Small intestine (tissue), 7 donors: ENCODE data around the gene HNRNPAB. TPM values are rescaled to one million over a fixed set of nuclear protein-coding genes. Genes with fewer than 3 reads are reported as not detected.

ENCODE experiments used
- DNase-seq, 2 donors: peaks; one replicate each; pipeline versions ENCODE4 v3.0.0 to v3.0.0-alpha.2; 2013
- FAIRE-seq: peaks from 2 replicates; lab custom pipeline; 2012; peaks lifted over from hg19 to GRCh38; lab: Jason Lieb, UNC
- H3K27ac ChIP-seq, 3 donors: one replicate each; pipeline ENCODE4 v1.5.1; 2013; ENCODE audit warnings: low read length in 2 of 3, mild to moderate bottlenecking in 2 of 3, control low read depth in 1 of 3, inconsistent platforms in 1 of 3, low read depth in 1 of 3, moderate library complexity in 1 of 3
- H3K27me3 ChIP-seq, 3 donors: one replicate each; pipeline ENCODE4 v1.6.1; 2013; ENCODE audit warnings: low read length in 3 of 3, inconsistent platforms in 1 of 3; ENCODE audit not compliant: control insufficient read depth in 3 of 3, insufficient read depth in 3 of 3
- H3K36me3 ChIP-seq, 3 donors: one replicate each; pipeline ENCODE4 v1.6.1; 2013; ENCODE audit warnings: low read length in 3 of 3, inconsistent platforms in 1 of 3, low read depth in 1 of 3, mild to moderate bottlenecking in 1 of 3, moderate library complexity in 1 of 3; ENCODE audit not compliant: control insufficient read depth in 3 of 3, insufficient read depth in 2 of 3
- H3K4me1 ChIP-seq, 3 donors: one replicate each; pipeline ENCODE4 v1.6.1; 2013; ENCODE audit warnings: low read length in 2 of 3, inconsistent platforms in 1 of 3, low read depth in 1 of 3, mild to moderate bottlenecking in 1 of 3, moderate library complexity in 1 of 3; ENCODE audit not compliant: control insufficient read depth in 3 of 3, insufficient read depth in 2 of 3
- H3K4me3 ChIP-seq, 3 donors: one replicate each; pipeline ENCODE4 v1.5.1; 2013; ENCODE audit warnings: low read length in 3 of 3, control low read depth in 1 of 3, inconsistent platforms in 1 of 3, low read depth in 1 of 3, mild to moderate bottlenecking in 1 of 3, moderate library complexity in 1 of 3
- H3K9me3 ChIP-seq, 2 donors: one replicate each; pipeline ENCODE4 v1.6.1; 2013; ENCODE audit warnings: low read depth in 1 of 2, low read length in 1 of 2; ENCODE audit not compliant: control insufficient read depth in 2 of 2, insufficient read depth in 1 of 2
- WGBS, 3 donors: extraction: QIAGEN DNeasy Blood & Tissue Kit; methylation state at CpG; one replicate each; pipeline ENCODE4 v1.1.7; 2013; 5-methylcytosine and 5-hydroxymethylcytosine counted together
- polyA plus RNA-seq, 4 donors: library from polyadenylated mRNA; stranded (reverse) in 3 of 4; unstranded in 1 of 4; fragments of 200-250 nt in 3 of 4; fragments of 120-200 nt in 1 of 4; gene quantifications; one replicate each; pipeline versions ENCODE4 v1.2.1 to v1.2.3, GENCODE V29; 2013
- donor health status: healthy with polysubstance abuse.
- donor health status: control.
- donor health status: control.
- donor health status: Bipolar disorder and iron deficiency.
- donor health status: healthy.

HNRNPAB gene
- polyA plus RNA-seq, 4 donors, result 110 to 176 (median 160) TPM

DNA sequence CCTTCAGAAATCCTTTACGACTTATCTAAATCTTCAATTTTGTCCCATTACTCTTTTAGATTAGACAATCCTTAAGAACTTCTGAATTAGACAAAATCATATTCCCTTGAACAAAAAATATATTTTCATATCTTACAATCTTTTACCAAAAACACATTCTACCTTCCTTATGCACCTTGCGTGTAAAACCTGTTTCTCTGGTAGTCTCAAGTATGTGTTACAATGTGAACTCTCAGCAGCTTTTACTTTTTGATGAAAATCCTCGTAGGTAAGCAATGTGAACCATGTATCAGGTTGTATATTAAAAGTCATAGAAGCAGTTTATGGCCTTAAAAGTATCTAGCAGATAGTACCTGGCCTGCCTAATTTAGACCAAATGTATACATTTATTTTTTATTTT lies 29.9 kb upstream of the HNRNPAB start:
- FAIRE-seq, result no peak

DNA sequence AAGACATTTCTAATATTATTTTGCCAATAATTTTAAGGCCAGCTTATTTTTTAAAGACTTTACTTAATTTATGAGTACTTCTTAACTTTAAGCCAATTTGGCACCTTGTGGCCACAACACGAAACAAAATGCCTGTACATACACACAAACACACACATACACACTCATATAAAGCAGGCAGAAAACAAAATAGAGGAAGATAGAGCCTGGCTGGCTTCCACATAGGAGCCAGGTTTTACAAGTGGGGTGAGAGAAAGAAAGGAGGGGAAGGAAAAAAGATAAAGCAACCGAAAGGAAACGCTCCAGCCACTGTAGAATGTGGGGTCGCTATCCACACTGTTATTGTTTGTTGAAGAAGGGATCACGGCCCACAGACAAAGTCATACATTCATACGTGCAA lies 27.5 kb upstream of the HNRNPAB start:
- no peak for FAIRE-seq
- 76 to 81% (median 81%) methylated on average over 6 of the region's 6 CpGs for WGBS, 3 donors
- Histone ChIP-seq H3K27me3 (no peaks in the 10 kb centered on the region), H3K4me1 (no peaks in the 10 kb centered on the region), H3K36me3 (no peaks in the 10 kb centered on the region), H3K27ac (no peak overlapping the region), H3K4me3 (no peak overlapping the region), H3K9me3 (no peaks in the 10 kb centered on the region)
- DNase-seq, result no peak

More for the DNA sequence above, 29.9 kb upstream of the HNRNPAB start:
- Histone ChIP-seq H3K4me1 (no peaks in the 10 kb centered on the region), H3K9me3 (no peaks in the 10 kb centered on the region), H3K36me3 (no peaks in the 10 kb centered on the region), H3K27ac (no peak overlapping the region), H3K27me3 (no peaks in the 10 kb centered on the region), H3K4me3 (no peak overlapping the region)
- WGBS, 3 donors, result 87 to 89% (median 88%) methylated on average over 3 of the region's 3 CpGs
- DNase-seq, result no peak

DNA sequence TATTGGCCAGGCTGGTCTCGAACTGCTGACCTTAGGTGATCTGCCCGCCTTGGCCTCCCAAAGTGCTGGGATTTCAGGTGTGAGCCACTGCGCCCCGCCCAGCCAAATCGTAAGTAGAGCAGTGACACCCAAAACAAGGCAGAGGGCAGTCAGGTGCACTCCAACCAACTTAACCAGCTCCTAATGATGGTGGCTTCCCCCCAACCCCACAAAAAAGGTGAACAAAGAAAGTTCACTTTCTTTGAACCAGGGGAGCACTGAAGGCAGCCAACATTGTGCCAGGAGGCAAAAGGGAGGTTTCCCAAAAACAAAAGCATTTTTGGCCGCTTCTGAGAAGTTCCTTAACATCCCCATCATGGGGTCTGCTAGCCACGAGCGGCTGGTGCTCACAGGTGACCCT lies 26.8 kb upstream of the HNRNPAB start:
- WGBS, 3 donors, result 68 to 82% (median 77%) methylated on average over 8 of the region's 8 CpGs
- H3K27ac ChIP-seq, result no peak overlapping the region
- no peaks in the 10 kb centered on the region for H3K36me3 ChIP-seq
- DNase-seq, result no peak
- no peak overlapping the region for H3K4me3 ChIP-seq
- H3K4me1 ChIP-seq, result no peaks in the 10 kb centered on the region
- no peaks in the 10 kb centered on the region for H3K27me3 ChIP-seq
- H3K9me3 ChIP-seq, result no peaks in the 10 kb centered on the region
- FAIRE-seq, result no peak

DNA sequence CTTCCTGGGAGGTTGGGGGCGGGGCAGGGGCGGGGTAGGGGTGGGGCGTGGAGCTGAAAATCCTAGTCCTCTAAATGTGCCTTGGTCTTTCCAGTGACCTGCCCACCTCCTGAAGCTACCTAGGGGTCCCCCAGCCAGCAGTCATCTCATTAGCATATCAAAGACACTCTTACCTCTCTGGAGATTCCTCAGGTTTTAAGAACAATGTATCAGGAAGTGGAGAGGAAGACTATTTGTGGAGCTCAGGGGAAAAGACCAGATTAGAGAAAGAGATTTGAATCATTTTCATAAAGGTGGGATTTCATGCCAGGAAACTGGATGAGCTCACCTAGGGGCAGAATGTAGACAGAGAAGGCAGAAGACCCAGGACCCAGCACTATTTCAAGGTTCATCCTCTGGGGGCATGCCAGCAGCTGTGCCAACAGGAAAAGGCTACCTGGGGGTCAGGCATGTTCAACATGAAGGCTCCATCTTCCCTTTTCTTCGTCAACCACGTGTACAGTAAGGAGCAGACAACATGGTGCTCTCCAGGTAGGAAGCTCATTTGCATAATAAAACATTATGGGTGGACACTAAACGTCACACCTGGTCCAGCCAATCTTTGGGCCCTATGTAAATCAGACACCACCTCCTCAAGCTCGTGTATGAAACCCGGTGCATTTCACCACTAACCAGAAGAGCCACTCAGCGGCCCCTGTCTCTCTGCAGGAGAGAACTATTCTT lies 24.0 kb upstream of the HNRNPAB start:
- Histone ChIP-seq H3K9me3 (no peaks in the 10 kb centered on the region), H3K36me3 (no peaks in the 10 kb centered on the region), H3K27ac (no peak overlapping the region), H3K27me3 (no peaks in the 10 kb centered on the region), H3K4me3 (no peak overlapping the region), H3K4me1 (no peaks in the 10 kb centered on the region)
- FAIRE-seq (no peak), DNase-seq (no peak)
- WGBS, 3 donors, result 40 to 53% (median 42%) methylated on average over 9 of the region's 9 CpGs

DNA sequence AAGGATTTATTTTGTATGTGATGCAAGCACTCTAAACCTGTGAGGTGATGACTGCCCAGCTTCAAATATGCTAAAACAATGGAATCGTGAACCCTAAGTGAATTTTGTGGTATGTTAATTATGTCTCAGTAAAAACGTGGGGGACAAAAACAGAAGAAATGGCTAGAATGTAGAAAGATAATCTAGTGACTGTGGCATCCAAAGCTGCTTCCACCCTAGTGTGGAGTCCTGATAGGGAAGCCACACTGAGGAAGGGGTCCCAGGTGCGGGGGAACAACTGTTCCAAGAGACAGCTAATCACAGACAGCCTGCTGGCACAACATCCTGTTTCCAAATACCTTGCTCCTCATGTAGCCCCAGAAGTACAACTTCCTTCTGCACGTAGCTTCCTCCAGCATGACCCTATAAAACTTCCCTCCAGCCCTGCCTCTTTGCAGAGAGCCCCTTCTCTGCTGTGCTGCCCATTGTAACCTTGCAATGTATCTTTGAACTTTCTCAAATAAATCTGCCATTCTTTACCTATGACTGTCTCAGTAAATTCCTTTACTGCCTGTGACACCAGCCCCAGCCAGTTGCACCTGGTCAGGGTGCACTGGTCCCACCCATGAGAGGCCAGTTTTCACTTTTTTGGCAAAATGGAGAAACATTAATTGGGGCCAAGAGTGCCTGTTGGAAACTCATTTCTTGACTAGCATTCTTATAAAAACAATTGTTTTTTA lies 22.0 kb upstream of the HNRNPAB start:
- Histone ChIP-seq H3K27ac (no peak overlapping the region), H3K4me3 (no peak overlapping the region), H3K9me3 (no peaks in the 10 kb centered on the region), H3K27me3 (no peaks in the 10 kb centered on the region), H3K4me1 (no peaks in the 10 kb centered on the region), H3K36me3 (no peaks in the 10 kb centered on the region)
- DNase-seq, result no peak
- FAIRE-seq, result no peak
- WGBS, 3 donors, result 37 to 60% (median 48%) methylated on average over 4 of the region's 4 CpGs

DNA sequence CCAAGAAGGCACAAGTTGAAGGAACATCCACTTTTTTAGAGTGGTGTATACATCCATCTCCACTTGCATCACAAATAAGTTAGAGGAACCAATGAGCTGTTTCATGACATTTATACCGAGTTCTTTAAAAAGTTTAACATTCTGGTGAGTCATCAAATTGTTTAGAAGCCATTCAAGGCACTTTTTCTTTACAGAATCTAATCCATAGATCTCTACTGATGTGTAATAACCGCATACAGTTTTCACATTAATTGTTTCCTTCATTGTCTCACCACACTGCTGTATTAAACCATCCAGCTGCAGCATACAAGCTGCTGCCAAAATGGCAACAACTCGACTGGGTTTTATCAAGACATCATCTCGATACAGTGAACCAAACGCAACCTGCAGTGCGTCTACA lies 17.9 kb upstream of the HNRNPAB start:
- H3K27ac ChIP-seq, result no peak overlapping the region
- H3K4me3 ChIP-seq, result no peak overlapping the region
- no peaks in the 10 kb centered on the region for H3K27me3 ChIP-seq
- H3K36me3 ChIP-seq, result no peaks in the 10 kb centered on the region
- 58 to 64% (median 58%) methylated on average over 6 of the region's 6 CpGs for WGBS, 3 donors
- DNase-seq (no peak), FAIRE-seq (no peak)
- no peaks in the 10 kb centered on the region for H3K4me1 ChIP-seq
- H3K9me3 ChIP-seq, result no peaks in the 10 kb centered on the region

DNA sequence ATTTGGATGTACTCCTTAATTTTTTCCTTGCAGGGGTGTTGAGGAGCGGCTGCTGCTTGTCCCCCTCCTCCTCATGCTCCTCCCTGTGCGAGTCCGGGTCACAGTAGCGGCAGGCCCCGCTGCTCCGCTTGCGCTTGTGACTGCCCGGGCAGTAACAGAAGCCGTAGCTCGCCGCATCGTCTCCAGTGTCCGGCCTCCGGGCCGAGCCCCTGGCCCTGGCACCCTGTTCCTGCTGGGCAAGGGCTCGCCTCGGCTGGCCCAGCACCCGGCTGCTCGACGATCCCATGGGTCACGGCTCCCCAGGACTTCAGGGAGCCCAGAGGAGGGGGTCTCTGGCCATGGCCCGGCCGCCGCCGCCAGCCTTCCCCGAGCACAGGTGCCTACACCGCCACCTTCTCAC lies 17.3 kb upstream of the HNRNPAB start, which contains the start of gene GMCL2:
Gene GMCL2, minus strand, starts transcription at position 358 of the 400 bp plus-strand sequence. Its CDS starts 72 bp downstream, at position 286.
- WGBS, 3 donors, result 84 to 93% (median 88%) methylated on average over 23 to 27 of the region's 27 CpGs

DNA sequence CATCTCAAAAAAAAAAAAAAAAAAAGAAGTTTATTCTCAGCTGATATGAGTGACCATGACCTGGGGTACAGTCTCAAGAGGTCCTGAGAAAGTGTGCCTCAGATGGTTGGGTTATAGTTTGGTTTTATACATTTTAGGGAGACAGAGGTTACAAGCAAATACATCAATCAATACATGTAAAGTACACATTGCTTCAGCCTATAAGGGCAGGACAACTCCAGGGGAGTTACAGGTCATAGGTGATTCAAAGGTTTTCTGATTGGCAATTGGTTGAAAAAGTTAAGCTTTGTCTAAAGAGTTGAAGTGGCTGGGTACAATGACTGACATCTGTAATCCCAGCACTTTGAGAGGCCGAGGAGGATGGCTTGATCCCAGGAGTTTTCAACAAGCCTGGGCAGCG lies 14.9 kb upstream of the HNRNPAB start:
- Histone ChIP-seq H3K36me3 (no peaks in the 10 kb centered on the region), H3K4me3 (no peak overlapping the region), H3K27ac (no peak overlapping the region), H3K9me3 (peaks cover 0 to 6% of the 10 kb centered on the region in 2 donors), H3K27me3 (peaks cover 0 to 5% (median 0%) of the 10 kb centered on the region in 3 donors), H3K4me1 (no peaks in the 10 kb centered on the region)
- FAIRE-seq, result no peak
- 36 to 66% (median 47%) methylated on average over 2 of the region's 2 CpGs for WGBS, 3 donors
- DNase-seq, result no peak

More for the DNA sequence above, 17.3 kb upstream of the HNRNPAB start, which contains the start of gene GMCL2:
- no peak within 1 kb of the TSS for H3K27ac ChIP-seq
- no peaks in the 10 kb centered on the region for H3K36me3 ChIP-seq
- no peak for DNase-seq
- no peaks in the 10 kb centered on the region for H3K4me1 ChIP-seq
- no peaks in the 10 kb centered on the region for H3K27me3 ChIP-seq
- no peaks in the 10 kb centered on the region for H3K9me3 ChIP-seq
- no peak within 1 kb of the TSS for H3K4me3 ChIP-seq
- no peak for FAIRE-seq
